Hematopoietic multipotent progenitor cell treated with erythropoietin and hydrocortisone succinate and interleukin-3 and kit ligand, for 4 days (in vitro differentiated cells): Measurements from ENCODE around the gene COQ10B.
"Not testable (repeated sequence)": the region's sequence is repeated elsewhere in the genome, so short reads cannot be mapped to it uniquely, and the experiment has no call there.

Experiments
- DNase-seq: peaks from one replicate; pipeline ENCODE4 v3.0.0-alpha.2; 2015

The COQ10B gene

DNA sequence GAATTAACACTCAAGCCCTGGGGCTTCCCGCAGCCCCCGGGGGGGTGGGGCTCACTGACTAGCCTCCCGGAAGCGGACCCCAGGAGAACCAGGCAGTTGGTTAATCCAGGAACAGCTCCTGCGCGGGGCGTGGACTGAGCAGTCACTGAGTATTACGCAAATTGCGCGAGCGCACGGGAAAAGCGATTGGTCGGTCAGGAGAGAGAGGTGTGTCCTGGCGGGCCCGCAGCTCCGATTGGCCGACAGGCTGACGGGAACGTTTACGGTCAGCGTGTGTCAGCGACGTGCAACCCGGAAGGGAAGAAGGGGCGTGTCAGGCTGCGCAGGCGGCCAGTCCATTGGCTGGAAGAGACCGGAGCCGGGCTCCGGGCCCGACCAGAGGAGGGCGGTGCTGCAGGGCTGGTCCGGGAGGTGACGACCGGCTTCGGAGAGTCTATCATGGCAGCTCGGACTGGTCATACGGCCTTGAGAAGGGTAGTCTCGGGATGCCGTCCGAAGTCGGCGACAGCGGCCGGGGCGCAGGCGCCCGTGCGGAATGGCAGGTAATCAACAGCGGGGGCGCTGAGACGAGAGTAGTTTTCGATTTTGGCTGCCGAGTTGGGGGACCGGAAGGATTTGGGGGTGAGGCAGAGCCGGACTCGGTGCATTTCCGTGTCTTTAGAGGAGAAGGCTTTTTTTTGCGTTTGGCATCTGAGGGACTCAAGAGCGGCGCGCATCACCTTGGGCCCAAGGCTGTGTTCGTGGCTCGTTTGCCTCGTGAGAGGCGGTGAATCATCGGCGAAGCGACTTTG lies at the start of gene COQ10B:
COQ10B (plus strand) TSS at position 430 of the 791 bp plus-strand sequence; CDS start at position 439, 9 bp downstream.
- DNase-seq, result peak; percentile 100

DNA sequence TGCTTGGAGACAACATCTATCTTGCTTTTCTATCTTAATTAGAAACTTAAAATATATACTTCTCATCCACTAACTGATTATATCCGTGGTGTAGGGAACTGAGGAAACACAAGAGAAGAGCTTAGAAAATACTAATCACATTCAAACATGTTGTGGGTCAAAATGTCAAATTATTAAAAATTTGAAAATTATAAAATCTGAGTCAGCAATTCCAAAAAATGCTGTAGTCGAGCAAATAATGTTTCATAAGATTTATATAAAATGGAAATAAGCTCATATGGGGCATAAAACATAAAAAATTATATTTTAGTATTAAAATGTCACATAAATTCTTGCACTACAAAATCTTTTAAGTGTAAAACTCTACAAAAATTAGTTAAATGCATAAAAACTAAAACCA lies 47.8 kb upstream of the COQ10B start:
- no peak for DNase-seq

DNA sequence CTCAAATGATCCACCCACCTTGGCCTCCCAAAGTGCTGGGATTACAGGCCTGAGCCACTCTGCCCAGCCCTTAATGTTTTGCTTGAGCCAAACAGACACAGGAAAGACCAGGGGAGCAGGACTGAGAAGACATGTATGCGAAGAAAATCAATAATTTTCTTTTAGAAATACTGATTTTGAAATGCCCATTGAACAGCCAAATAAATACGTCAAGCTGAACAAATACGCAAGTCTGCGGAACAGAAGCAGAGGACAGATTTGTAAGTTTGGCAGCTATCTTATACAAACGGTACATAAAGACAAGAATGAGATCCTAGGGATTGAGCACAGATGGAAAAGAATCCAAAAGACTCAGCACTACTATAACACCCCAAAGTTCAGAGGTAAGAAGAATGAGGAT lies 39.3 kb upstream of the COQ10B start:
- DNase-seq, result no peak

DNA sequence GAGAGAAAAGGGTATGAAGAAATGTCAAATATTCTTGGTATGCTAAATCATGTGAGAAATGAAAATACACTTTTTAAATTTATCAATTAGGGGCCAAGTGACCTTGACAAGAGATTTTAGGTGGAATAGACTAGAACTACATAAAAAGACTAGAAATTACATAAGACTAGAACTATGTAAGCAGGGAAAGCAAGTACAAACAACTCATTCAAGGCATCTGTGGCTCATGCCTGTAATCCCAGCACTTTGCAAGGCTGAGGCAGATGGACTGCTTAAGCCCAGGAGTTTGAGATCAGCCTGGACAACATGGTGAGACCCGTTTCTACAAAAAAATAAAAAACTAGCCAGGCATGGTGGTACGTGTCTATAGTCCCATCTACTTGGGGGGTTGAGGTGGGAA lies 38.8 kb upstream of the COQ10B start:
- no peak for DNase-seq

DNA sequence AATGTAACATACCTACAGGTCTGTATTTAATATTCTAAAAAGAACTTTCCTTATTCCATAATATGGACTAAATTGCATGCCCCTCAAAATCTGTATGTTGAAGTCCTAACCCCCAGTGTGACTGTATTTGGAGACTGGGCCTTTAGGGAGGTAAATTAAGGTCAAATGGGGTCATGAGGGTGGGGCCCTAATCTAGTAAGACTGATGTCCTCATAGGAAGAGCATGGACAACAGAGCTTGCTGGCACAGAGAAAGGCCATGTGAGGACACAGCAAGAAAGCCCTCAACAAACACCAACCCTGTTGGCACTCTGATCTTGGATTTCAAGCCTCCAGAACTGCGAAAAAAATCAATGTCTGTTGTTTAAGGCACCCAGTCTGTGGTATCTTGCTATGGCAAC lies 37.1 kb upstream of the COQ10B start:
- peak; percentile 24 for DNase-seq

DNA sequence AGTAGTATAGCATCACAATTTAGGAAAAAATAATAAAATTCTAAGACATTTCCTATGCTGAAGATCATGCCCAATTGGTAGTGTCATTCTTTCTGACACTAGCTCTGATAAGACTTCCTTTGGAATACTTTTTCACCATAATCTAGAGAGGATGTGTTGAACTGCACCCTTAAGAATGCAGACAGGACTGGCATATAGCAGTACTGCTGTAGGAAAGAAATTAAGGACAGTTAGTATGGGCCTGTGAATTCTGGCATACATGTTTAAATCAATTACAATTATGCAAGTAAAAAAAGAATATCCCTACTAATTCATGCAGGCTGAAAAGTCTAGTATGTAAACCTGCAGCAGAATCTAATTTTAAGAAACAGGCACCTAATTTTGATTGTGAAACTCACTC lies 33.9 kb upstream of the COQ10B start:
- DNase-seq, result no peak

DNA sequence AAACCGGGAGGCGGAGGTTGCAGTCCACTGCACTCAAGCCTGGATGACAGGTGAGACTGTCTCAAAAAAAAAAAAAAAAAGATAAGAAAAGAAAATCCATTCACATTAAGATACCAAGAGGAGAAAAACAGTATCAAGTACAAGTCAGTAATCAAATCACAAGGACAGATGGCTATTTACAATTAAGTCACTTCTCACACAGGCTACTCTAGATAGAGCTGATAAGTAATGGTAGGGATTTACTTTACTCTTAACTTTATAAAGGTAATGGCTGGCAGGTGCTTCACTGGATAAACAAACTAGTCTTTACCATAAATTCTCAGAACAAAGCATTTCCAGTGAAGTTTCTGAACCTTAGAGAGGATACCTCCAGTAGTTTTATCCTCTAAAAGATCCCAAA lies 30.0 kb upstream of the COQ10B start:
- no peak for DNase-seq

DNA sequence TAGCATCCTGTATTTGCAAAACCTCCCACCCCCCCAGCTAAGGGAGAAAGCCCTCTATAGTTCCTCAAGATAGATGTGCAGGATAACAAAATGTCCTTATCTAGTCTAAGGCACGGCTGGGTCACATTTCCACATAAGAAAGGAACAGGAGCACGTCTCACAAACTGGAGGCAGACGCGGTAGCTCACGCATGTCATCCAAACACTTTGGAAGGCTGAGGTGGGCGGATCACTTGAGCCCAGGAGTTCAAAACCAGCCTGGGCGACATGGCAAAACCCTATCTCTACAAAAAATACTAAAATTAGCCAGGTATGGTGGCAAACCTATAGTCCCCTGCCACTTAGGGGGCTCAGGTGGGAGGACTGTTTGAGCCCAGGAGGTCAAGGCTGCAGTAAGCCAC lies 27.8 kb upstream of the COQ10B start:
- DNase-seq, result peak; percentile 25

DNA sequence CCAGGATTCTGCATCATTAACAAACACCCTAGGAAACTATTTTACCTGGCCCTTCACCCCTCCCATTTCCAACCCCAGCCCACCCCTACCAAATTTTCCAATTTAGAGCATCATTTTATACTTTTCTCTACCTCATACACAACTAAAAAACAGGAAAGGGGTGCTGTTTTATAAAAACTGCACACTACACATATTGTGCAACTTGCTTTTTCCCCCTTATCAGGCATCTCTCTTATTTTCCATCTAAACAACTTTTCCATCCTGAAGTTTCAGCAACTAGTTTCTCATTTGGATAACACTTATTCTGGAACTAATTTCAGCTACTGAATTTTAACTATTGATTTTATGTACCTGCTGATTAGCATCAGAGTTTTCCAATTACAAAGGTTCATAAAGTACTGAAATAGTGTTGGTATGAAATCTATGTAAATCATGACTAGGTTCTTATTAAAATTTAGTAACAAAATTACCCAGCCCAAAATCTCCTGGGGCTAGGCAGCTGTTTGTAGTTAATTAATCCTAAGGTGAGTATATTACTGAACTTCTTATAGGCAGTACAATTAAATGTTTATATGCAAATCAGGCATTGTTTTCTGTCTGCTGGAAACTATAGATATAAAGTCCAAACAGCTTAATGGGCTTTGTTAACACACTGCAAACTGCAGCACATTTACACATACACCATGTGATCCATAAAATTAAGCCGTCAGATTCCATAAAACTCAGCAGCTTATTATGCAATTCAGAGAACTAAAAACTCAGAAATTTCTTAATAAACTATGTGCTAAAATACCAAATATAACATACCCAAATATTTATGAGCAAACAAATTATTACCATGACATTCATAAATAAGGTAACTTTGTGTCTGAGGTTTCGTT lies 26.4 kb upstream of the COQ10B start:
- DNase-seq, result no peak

DNA sequence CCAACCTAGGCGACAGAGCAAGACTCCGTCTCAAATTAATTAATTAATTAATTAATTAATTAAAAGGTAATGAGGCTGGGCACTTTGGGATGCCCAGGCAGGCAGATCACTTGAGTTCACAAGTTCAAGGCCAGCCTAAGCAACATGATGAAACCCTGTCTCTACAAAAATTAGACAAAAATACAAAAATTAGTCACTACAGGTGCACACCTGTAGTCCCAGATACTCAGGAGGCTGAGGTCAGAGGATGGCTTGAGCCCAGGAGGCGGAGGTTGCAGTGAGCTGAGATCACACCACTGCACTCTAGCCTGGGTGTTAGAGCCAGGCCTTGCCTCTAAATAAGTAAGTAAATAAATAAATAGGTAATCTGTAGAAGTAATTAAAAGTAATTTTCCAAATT lies 25.4 kb upstream of the COQ10B start:
- no peak for DNase-seq

DNA sequence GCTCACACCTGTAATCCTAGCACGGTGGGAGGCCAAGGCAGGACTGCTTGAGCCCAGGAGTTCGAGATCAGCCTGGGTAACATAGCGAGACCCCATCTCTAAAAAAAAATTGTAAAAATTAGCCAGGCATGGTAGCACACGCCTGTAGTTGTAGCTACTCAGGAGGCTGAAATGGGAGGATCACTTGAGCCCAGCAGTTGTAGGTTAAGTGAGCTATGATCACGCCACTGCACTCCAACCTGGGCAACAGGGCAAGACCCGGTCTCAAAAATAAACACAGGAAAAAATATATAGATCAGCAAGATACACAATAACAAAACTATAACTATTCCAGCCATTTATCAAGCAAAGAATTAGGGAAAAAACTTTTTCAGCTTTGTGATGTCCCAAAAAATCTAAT lies 21.5 kb upstream of the COQ10B start:
- DNase-seq, result no peak

DNA sequence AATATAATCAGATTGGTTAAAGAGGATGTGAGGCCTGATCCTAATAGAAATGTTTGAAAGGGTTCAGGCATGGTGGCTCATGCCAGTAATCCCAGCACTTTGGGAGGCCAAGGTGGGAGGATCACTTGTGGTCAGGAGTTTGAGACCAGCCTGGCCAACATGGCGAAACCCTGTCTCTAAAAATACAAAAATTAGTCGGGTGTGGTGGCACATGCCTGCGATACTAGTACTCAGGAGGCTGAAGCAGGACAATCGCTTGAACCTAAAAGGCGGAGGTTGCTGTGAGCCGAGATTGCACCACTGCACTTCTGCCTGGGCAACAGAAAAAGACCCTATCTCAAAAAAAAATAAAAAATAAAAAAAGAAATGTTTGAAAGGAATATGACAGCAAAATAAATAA lies 20.8 kb upstream of the COQ10B start:
- not testable (repeated sequence) for DNase-seq

DNA sequence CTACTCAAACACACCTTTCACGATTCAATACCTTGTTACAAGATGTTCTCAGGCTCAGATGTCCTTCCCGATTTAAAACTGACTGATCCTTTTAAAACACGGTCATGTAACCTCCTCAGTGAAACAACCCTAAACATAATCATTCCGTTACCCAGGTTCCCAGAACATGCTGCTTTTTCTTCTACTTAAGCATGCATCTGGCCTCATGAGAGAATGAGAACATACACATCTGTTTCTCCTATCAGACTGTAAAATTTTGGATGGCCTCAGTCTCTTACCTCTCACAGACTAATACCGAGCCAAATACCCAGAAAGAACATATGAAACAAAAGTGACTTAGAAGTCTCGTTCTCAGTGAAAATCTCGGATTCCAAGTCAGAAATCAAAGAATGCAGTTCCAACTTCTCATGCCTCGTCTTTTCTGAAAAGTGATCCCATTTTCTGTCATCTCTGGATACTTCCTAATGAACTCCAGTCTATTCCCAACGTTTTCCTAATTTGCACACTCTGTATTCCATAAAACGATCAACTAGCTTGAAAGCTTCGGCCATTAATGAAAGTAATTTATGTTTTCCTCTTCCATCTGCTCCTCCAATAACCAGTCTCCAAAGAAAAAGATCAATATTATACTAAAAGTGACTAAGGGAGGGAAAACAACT lies 19.4 kb upstream of the COQ10B start:
- DNase-seq, result peak; percentile 21

DNA sequence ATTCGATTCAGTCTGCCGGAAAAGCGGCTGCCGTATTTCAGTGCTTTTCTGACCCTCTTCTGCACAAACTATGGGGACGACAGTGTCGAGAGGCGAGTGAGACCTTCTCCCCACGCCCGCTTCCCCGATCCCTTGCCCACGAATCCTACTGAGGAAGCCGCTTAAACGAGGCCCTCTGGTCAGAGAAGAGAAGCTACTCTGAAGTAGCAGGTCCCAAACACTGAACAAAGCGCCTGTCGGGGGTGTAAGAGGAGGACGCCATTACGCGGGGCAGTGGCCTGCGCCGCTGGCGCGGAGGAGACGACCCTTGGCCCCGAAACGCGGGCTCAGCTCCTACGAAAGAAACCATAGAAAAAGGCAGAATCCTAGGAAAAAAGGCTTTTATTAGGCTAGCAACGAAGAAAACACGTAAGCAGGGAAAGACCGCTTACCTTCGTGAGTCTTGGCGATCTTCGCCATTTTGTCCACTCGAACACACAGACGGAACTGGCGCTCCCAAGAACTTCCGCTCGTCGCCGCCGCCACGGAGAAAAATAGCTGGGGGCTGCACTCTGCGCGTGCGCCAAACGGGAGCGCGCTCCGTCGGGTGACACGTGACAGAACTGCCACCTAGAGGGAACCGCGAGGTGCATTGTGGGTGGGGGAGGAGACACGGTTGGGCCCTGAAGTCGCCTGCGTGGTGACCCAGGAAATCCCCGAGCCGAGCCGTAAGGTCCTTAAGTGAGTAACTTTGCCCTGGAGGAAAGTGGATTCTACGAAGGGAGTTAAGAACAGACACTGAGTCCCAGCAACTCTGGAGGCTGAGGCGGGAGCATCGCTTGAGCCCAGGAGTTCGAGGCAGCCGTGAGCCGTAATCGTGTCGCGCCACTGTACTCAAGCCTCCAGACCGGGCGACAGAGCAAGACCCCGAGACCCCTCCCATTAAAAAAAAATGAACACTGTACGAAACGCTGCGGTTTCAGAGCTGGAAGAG lies 18.5 kb upstream of the COQ10B start, which contains the start of gene SF3B1:
SF3B1 (minus strand) TSS at position 488 of the 973 bp plus-strand sequence; CDS start at position 459, 29 bp downstream.
- peak; percentile 99 for DNase-seq

DNA sequence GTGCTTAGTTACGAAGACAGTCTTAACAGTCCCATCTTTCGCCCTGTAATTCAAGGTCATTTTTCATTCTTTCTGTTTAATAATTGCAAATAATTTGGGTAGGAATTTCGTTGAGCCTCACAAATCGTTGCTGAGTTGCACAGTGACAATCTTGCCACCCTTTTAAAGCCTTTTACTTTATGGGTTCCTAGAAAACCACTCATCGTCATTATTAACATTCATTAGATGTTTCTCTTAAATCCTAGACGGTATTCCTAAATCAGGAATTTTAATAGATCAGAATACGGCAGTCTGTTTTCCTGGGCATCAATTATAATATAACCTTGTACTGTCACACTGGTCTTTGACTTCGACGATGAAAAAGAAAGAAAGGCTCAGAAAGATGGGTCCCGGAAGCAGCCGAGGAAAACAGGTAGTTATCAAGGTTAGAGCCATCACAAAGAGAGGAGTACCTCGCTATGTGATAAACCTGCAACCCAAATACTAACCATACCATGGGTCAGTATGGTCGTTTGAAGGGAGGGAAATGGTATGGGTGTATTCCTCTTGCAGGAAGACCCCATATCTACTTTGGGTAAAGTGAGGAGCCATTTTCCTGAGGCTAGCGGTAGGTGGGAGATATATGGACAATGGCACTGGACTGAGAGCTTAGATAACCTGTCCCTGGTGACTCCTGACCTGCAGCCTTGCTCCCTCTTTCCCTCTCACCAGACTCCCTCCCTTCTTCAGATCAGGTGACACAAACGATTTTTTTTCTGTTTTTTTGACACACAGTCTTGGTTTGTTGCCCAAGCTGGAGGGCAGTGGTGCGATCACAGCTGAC lies 17.5 kb upstream of the COQ10B start:
- peak; percentile 23 for DNase-seq

DNA sequence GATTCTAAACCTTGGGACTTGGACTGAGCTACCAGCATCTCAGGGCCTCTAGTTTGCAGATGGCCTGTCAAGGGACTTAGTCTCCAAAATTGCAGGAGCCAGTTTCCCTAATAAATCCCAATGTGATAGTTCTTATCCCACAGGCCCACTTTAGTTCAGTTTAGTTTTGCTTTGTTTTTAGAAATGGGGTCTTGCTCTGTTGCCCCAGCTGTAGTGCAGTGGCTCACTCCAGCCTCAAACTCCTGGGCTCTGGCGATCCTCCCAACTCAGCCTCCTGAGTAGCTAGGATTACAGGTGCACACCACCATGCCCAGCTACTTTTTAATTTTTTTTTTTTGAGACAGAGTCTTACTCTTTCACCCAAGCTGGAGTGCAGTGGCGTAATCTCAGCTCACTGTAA lies 16.0 kb upstream of the COQ10B start:
- DNase-seq, result no peak

DNA sequence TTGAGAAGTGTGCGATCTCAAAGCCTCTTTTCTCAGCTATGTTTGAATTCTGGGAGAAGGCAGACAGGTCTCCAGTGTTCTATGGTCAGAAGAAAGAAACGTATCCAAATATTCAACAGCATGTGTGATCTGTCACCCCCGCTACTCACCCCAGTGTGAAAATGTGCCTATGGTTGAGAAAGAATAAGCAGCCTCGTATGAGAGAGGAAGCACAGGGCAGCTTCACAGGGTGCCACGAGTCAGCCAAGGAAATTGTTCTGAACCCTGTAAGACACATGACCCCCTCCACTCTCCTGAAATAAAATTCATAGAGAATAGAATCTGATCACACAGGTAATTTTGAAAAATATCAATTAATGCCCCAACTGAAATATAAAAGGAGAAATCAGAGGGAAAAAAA lies 10.5 kb upstream of the COQ10B start:
- peak; percentile 46 for DNase-seq

DNA sequence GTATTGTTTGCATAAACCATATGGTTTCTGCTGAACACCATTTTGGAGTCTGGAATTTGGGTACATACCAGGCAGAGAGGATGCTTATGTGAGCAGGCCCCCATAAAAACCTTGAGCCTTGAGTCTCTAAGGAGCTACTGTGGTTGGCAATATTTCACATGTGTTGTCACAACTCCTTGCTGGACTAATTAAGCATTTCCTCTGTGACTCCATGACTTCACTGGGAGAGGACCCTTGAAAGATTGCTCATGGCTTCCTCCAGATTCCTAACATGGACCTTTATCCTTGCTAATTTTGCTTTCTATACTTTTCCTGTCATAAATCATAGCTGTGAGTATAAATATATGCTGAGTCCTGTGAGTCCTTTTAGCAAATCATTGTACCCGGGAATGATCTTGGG lies 7.6 kb upstream of the COQ10B start:
- no peak for DNase-seq

DNA sequence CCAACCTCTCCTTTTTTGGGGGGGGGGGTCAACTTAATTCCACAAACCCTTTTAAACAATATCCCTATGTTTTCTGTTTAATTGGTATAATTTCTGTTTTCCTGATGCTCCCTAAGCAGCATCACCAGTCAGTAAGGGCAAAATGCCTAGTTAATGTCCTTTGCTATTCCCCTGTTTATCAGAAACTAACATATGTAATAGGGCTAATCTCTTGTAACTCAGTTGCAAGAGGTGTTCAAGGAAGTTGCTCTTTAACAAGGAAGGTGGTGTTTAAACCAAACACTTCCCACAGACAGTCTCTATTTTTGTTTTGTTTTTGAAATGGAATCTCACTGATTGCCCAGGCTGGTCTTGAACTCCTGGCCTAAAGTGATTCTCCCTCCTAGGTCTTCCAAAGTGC lies 6.5 kb upstream of the COQ10B start:
- DNase-seq, result no peak

DNA sequence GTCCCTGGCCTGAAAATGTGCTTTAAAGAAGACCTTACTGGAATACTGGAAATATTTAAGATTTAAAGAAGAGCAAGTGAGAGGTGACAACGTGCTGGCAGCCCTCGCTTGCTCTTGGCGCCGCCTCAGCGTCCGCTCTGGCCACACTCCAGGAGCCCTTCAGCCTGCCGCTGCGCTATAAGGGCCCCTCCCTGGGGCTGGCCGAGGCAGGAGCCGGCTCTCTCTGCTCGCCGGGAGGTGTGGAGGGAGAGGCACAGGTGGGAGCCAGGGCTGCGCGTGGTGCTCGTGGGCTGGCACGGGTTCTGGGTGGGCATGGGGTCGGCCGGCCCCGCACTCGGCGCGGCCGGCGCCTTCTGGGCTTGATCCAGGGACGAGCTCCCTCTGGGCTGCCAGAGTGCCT lies 2.9 kb upstream of the COQ10B start:
- DNase-seq, result no peak

DNA sequence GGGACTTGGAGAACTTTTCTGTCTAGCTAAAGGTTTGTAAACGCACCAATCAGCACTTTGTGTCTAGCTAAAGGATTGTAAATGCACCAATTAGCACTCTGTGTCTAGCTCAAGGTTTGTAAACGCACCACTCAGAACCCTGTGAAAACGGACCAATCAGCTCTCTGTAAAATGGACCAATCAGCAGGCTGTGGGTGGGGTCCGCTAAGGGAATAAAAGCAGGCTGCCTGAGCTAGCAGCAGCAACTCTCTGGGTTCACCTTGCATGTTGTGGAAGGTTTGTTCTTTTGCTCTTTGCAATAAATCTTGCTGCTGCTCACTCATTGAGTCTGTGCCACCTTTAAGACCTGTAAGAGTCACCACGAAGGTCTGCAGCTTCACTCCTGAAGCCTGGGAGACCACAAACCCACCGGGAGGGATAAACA lies 2.4 kb upstream of the COQ10B start:
- DNase-seq, result peak; percentile 33
